ENCODE measurements around the gene DCAF7.

GRCh38 chr17:63622574-63623390 is 72.5 kb downstream of the DCAF7 start:
- no peak for TF ChIP-seq CTCF (conservative IDR thresholded peaks at IDR 0.05; ENCODE audit: low read depth, low read length)
- peak; percentile 74 for TF ChIP-seq MXI1 (IDR thresholded peaks at IDR 0.05; ENCODE audit: borderline replicate concordance, low read depth, low read length)
- no peak for TF ChIP-seq RFX5 (IDR thresholded peaks at IDR 0.05; ENCODE audit: low read depth, low read length)
- no peak for TF ChIP-seq RCOR1 (IDR thresholded peaks at IDR 0.05; ENCODE audit: insufficient replicate concordance, low read length)
- TF ChIP-seq USF2 (IDR thresholded peaks at IDR 0.05; ENCODE audit: low read depth, low read length): no peak
- no peak for TF ChIP-seq NFE2L2 (IDR thresholded peaks at IDR 0.05; ENCODE audit: low read depth, low read length)

All from IMR-90 (cell line).